Transverse colon (tissue), 4 donors: ENCODE data around the gene ELOB. TPM values are rescaled to one million over a fixed set of nuclear protein-coding genes. Genes with fewer than 3 reads are reported as not detected.

Source experiments
- DNase-seq: peaks from one replicate; pipeline ENCODE4 v3.0.0-alpha.2; 2019
- H3K27ac ChIP-seq, 4 donors: fragments of 200-600 bp; sonication (generic); 2 replicates each; pipeline ENCODE4 v1.5.1; 2016 to 2018; ENCODE audit warnings: inconsistent platforms in 4 of 4
- H3K27me3 ChIP-seq: fragments of 200-600 bp; sonication (generic); 2 replicates; pipeline ENCODE4 v1.5.1; 2017; ENCODE audit warnings: inconsistent platforms
- H3K36me3 ChIP-seq, 4 donors: fragments of 200-600 bp; sonication (generic); 2 replicates each; pipeline ENCODE4 v1.5.1; 2017 to 2019; ENCODE audit warnings: inconsistent platforms in 4 of 4
- H3K4me1 ChIP-seq, 4 donors: fragments of 200-600 bp; sonication (generic); 2 replicates each; pipeline ENCODE4 v1.5.1; 2017 to 2020; ENCODE audit warnings: inconsistent platforms in 4 of 4
- H3K4me3 ChIP-seq, 4 donors: fragments of 200-600 bp; sonication (generic); 1 replicate in 1 of 4; 2 replicates in 3 of 4; pipeline versions ENCODE4 v1.5.1 to v1.6.1; 2017 to 2019; ENCODE audit warnings: inconsistent platforms in 4 of 4
- H3K9me3 ChIP-seq, 2 donors: fragments of 200-600 bp; sonication (generic); 2 replicates each; pipeline ENCODE4 v1.5.1; 2017 to 2019; ENCODE audit warnings: inconsistent platforms in 2 of 2
- EP300 ChIP-seq: sonication (generic); formaldehyde crosslinking; IDR thresholded peaks from one replicate; pipeline ENCODE4 v1.6.1; 2017; ENCODE audit warnings: antibody characterized with exemption, low read depth
- POLR2A ChIP-seq: fragments of 450-650 bp; IDR thresholded peaks from one replicate; pipeline ENCODE4 v1.6.1; 2016; ENCODE audit warnings: antibody characterized with exemption, mild to moderate bottlenecking, moderate library complexity
- POLR2AphosphoS5 ChIP-seq, 3 donors: sonication (generic); formaldehyde crosslinking; IDR thresholded peaks; one replicate each; pipeline ENCODE4 v1.6.1; 2016; ENCODE audit warnings: antibody characterized with exemption in 3 of 3
- WGBS, 2 donors: methylation state at CpG; one replicate each; pipeline ENCODE4 v1.1.5; 2018; ENCODE audit warnings: low coverage in 1 of 2; 5-methylcytosine and 5-hydroxymethylcytosine counted together
- in situ Hi-C, 4 donors: fragments of 200-750 bp; cut with MboI; loops; one replicate each; pipeline versions ENCODE4 v1.15.0 to v1.15.1; 2017; ENCODE audit warnings: low sequenced_read_pairs in 3 of 4, low pct_ligation_motif_present in 1 of 4, low pct_unique_long_range_greater_than_20kb in 1 of 4
- intact Hi-C: fragments of 100-400 bp; cut with DNase I; formaldehyde crosslinking; loops from one replicate; pipeline ENCODE4 v1.15.1; 2023; ENCODE audit warnings: low total_unique reads
- total RNA-seq, 4 donors: library from RNA; depleted of rRNA; stranded (reverse); fragments of >200 nt; gene quantifications; one replicate each; pipeline ENCODE4 v1.1.0, GENCODE V29; 2016
- TF ChIP-seq, protein P1 (sequence below), 5 experiments: fragments of 200-600 bp in 3 of 5; fragments of 450-650 bp in 2 of 5; sonication (generic) in 3 of 5; IDR thresholded peaks; 1 replicate in 2 of 5; 2 replicates in 3 of 5; pipeline ENCODE4 v1.5.1; 2016 to 2017; ENCODE audit warnings: antibody characterized with exemption in 5 of 5, inconsistent platforms in 3 of 5, mild to moderate bottlenecking in 2 of 5, moderate library complexity in 1 of 5

ELOB gene
- total RNA-seq, 4 donors from 2014 or later = 133 to 433 (median 288) TPM

GRCh38 chr16:2782583-2783351, 5.7 kb upstream of the ELOB start:
- 83% methylated on average over 20 of the region's 20 CpGs; no CpG with 5 or more reads in 1 of the 2 donors for WGBS, 2 donors
- in situ Hi-C loops = no loop called here
- H3K27me3 ChIP-seq = peaks cover 29% of the 10 kb centered on the region
- intact Hi-C loops = no loop called here
- H3K27ac ChIP-seq = no peak overlapping the region
- peak; percentile 4 for DNase-seq
- H3K4me3 ChIP-seq = no peak overlapping the region
- peaks cover 15 to 23% (median 20%) of the 10 kb centered on the region in 4 donors for H3K4me1 ChIP-seq
- H3K36me3 ChIP-seq = no peaks in the 10 kb centered on the region
- TF ChIP-seq POLR2A = no peak
- TF ChIP-seq POLR2AphosphoS5 (IDR thresholded peaks at IDR 0.05) = no peak
- no peak for TF ChIP-seq EP300
- TF ChIP-seq, protein P1, sequence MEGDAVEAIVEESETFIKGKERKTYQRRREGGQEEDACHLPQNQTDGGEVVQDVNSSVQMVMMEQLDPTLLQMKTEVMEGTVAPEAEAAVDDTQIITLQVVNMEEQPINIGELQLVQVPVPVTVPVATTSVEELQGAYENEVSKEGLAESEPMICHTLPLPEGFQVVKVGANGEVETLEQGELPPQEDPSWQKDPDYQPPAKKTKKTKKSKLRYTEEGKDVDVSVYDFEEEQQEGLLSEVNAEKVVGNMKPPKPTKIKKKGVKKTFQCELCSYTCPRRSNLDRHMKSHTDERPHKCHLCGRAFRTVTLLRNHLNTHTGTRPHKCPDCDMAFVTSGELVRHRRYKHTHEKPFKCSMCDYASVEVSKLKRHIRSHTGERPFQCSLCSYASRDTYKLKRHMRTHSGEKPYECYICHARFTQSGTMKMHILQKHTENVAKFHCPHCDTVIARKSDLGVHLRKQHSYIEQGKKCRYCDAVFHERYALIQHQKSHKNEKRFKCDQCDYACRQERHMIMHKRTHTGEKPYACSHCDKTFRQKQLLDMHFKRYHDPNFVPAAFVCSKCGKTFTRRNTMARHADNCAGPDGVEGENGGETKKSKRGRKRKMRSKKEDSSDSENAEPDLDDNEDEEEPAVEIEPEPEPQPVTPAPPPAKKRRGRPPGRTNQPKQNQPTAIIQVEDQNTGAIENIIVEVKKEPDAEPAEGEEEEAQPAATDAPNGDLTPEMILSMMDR (IDR thresholded peaks at IDR 0.05) = no peak
- H3K9me3 ChIP-seq = no peaks in the 10 kb centered on the region

- no peaks in the 10 kb centered on the region for H3K36me3 ChIP-seq
- in situ Hi-C loops (no loop called here), intact Hi-C loops (no loop called here)
- no peak overlapping the region for H3K4me3 ChIP-seq
- peak; percentile 6 for DNase-seq
- no peak overlapping the region for H3K27ac ChIP-seq
- peaks cover 9% of the 10 kb centered on the region for H3K27me3 ChIP-seq
- H3K4me1 ChIP-seq = peaks cover 17 to 28% (median 26%) of the 10 kb centered on the region in 4 donors
- TF ChIP-seq POLR2A (no peak), EP300 (no peak), POLR2AphosphoS5 (IDR thresholded peaks at IDR 0.05) (no peak)
- TF ChIP-seq, protein P1 (IDR thresholded peaks at IDR 0.05) = no peak
- 67 to 73% methylated on average over 1 to 17 of the region's 17 CpGs for WGBS, 2 donors
- H3K9me3 ChIP-seq = no peaks in the 10 kb centered on the region
Measured at GRCh38 chr16:2779978-2780898, 3.2 kb upstream of the ELOB start.

GRCh38 chr16:2779151-2779920, 2.3 kb upstream of the ELOB start:
- H3K27ac ChIP-seq = no peak overlapping the region
- no peaks in the 10 kb centered on the region for H3K36me3 ChIP-seq
- peak; percentile 6 for DNase-seq
- H3K27me3 ChIP-seq = peaks cover under 1% of the 10 kb centered on the region
- TF ChIP-seq POLR2A = no peak
- TF ChIP-seq EP300 = no peak
- TF ChIP-seq, protein P1 (IDR thresholded peaks at IDR 0.05) = no peak
- no peak for TF ChIP-seq POLR2AphosphoS5 (IDR thresholded peaks at IDR 0.05)
- in situ Hi-C loops = no loop called here
- H3K4me1 ChIP-seq = peaks cover 16 to 27% (median 22%) of the 10 kb centered on the region in 4 donors
- H3K4me3 ChIP-seq = no peak overlapping the region
- intact Hi-C loops = no loop called here
- no peaks in the 10 kb centered on the region for H3K9me3 ChIP-seq
- 91% methylated on average over 23 of the region's 23 CpGs; no CpG with 5 or more reads in 1 of the 2 donors for WGBS, 2 donors
